SK-N-SH (cell line): ENCODE measurements around the gene METTL26. TPM values are rescaled to one million over a fixed set of nuclear protein-coding genes. Genes with fewer than 3 reads are reported as not detected.
A peak's percentile ranks its signal among the peaks of the same experiment; 100 is the strongest.

Experiments used
- CTCF ChIA-PET: fragments of 300-600, 350-600 bp; formaldehyde crosslinking; extraction: SDS; loops from one replicate; lab custom pipeline; 2021; lab: Yijun Ruan, JAX
- POLR2A ChIA-PET: fragments of 350-600 bp; sonication (Branson Sonifier 250); formaldehyde crosslinking; extraction: SDS; loops from one replicate; lab custom pipeline; 2020; ENCODE audit warnings: antibody characterized with exemption, inconsistent platforms; lab: Yijun Ruan, JAX
- DNase-seq: peaks from one replicate; pipeline ENCODE4 v3.0.0; 2012
- H2AFZ ChIP-seq: fragments of 200-600 bp; sonication (generic); 2 replicates; pipeline ENCODE4 v1.8.1; 2016; ENCODE audit warnings: antibody characterized with exemption, mild to moderate bottlenecking, low read depth
- H3F3A ChIP-seq: fragments of 200-600 bp; sonication (generic); replicated peaks from 2 replicates; pipeline ENCODE3; 2016; ENCODE audit warnings: antibody characterized with exemption, mild to moderate bottlenecking; ENCODE audit not compliant: insufficient read depth
- H3K27ac ChIP-seq, 2 experiments: fragments of 200-500 bp in 1 of 2; fragments of 200-600 bp in 1 of 2; sonication (Bioruptor generic) in 1 of 2; sonication (generic), shearing (Covaris generic) in 1 of 2; 2 replicates each; pipeline versions ENCODE4 v1.5.1 to v1.6.1; 2014 to 2016; ENCODE audit warnings: low read depth in 2 of 2, inconsistent platforms in 1 of 2, low read length in 1 of 2, mild to moderate bottlenecking in 1 of 2, mixed read lengths in 1 of 2
- H3K27me3 ChIP-seq: fragments of 200-600 bp; sonication (generic), shearing (Covaris generic); 2 replicates; pipeline ENCODE4 v1.6.1; 2016; ENCODE audit warnings: mixed run types; ENCODE audit not compliant: insufficient read depth
- H3K36me3 ChIP-seq, 2 experiments: fragments of 200-500 bp in 1 of 2; fragments of 200-600 bp in 1 of 2; sonication (Bioruptor generic) in 1 of 2; sonication (generic) in 1 of 2; replicated peaks in 1 of 2; 2 replicates each; pipeline versions ENCODE3 to v1.5.1; 2014 to 2016; ENCODE audit warnings: low read length in 1 of 2, mild to moderate bottlenecking in 1 of 2; ENCODE audit not compliant: insufficient read depth in 2 of 2, control insufficient read depth in 1 of 2
- H3K4me1 ChIP-seq, 2 experiments: fragments of 200-500 bp in 1 of 2; fragments of 200-600 bp in 1 of 2; sonication (Bioruptor generic) in 1 of 2; sonication (generic), shearing (Covaris generic) in 1 of 2; 2 replicates each; pipeline versions ENCODE4 v1.5.1 to v1.6.1; 2014 to 2016; ENCODE audit warnings: low read depth in 1 of 2, low read length in 1 of 2, mixed run types in 1 of 2; ENCODE audit not compliant: insufficient read depth in 2 of 2, control insufficient read depth in 1 of 2
- H3K4me2 ChIP-seq: fragments of 200-600 bp; sonication (generic), shearing (Covaris generic); 2 replicates; pipeline ENCODE4 v1.6.1; 2017; ENCODE audit warnings: mixed run types
- H3K4me3 ChIP-seq, 2 experiments: fragments of 200-500 bp in 1 of 2; fragments of 200-600 bp in 1 of 2; sonication (Bioruptor generic) in 1 of 2; sonication (generic), shearing (Covaris generic) in 1 of 2; 2 replicates each; pipeline versions ENCODE4 v1.5.1 to v1.8.1; 2014 to 2016; ENCODE audit warnings: low read depth in 2 of 2, inconsistent platforms in 1 of 2, low read length in 1 of 2, mild to moderate bottlenecking in 1 of 2, mixed read lengths in 1 of 2, moderate library complexity in 1 of 2
- H3K79me2 ChIP-seq: fragments of 200-600 bp; sonication (generic); 2 replicates; pipeline ENCODE4 v1.8.1; 2017; ENCODE audit warnings: mild to moderate bottlenecking; ENCODE audit not compliant: insufficient read depth
- H3K9ac ChIP-seq: fragments of 200-600 bp; sonication (generic); 2 replicates; pipeline ENCODE4 v1.6.1; 2017; ENCODE audit warnings: mixed run types
- H3K9me2 ChIP-seq: fragments of 200-600 bp; sonication (generic); 2 replicates; pipeline ENCODE4 v1.6.1; 2017; ENCODE audit warnings: mixed run types
- H3K9me3 ChIP-seq: fragments of 200-600 bp; sonication (generic); 2 replicates; pipeline ENCODE4 v1.6.1; 2017; ENCODE audit warnings: mixed run types, mild to moderate bottlenecking, moderate library complexity
- H4K20me1 ChIP-seq: fragments of 200-600 bp; sonication (generic); 2 replicates; pipeline ENCODE4 v1.6.1; 2017; ENCODE audit warnings: mild to moderate bottlenecking, mixed run types; ENCODE audit not compliant: insufficient read depth
- CHD2 ChIP-seq: fragments of 150-350 bp; IDR thresholded peaks from 2 replicates; pipeline ENCODE4 v1.6.1; 2018; ENCODE audit warnings: low read length; ENCODE audit not compliant: partially characterized antibody
- FOSL2 ChIP-seq: IDR thresholded peaks from 2 replicates; pipeline ENCODE4 v1.4.0; 2012; ENCODE audit warnings: low read depth, mild to moderate bottlenecking, moderate library complexity, borderline replicate concordance
- JUND ChIP-seq: IDR thresholded peaks from 2 replicates; pipeline ENCODE4 v1.4.0; 2012
- MAX ChIP-seq: IDR thresholded peaks from 2 replicates; pipeline ENCODE4 v1.4.0; 2012; ENCODE audit warnings: low read depth
- MXI1 ChIP-seq: IDR thresholded peaks from 2 replicates; pipeline ENCODE4 v1.6.1; 2012; ENCODE audit warnings: mild to moderate bottlenecking, low read depth, low read length, improper control_type of control experiment
- NRF1 ChIP-seq: IDR thresholded peaks from 2 replicates; pipeline ENCODE4 v1.6.1; 2012; ENCODE audit warnings: low read depth, mild to moderate bottlenecking, low read length
- PBX3 ChIP-seq: IDR thresholded peaks from 2 replicates; pipeline ENCODE4; 2012
- POLR2AphosphoS5 ChIP-seq: IDR thresholded peaks from 2 replicates; pipeline ENCODE4 v1.6.1; 2012; ENCODE audit warnings: low read depth, low read length
- RXRA ChIP-seq: IDR thresholded peaks from 2 replicates; pipeline ENCODE4 v1.4.0; 2012; ENCODE audit warnings: low read depth, mild to moderate bottlenecking, borderline replicate concordance
- SIN3A ChIP-seq: IDR thresholded peaks from 2 replicates; pipeline ENCODE4 v1.6.1; 2012; ENCODE audit warnings: low read depth, mild to moderate bottlenecking, low read length, moderate library complexity, borderline replicate concordance
- TAF1 ChIP-seq: IDR thresholded peaks from 2 replicates; pipeline ENCODE4 v1.6.1; 2012; ENCODE audit warnings: low read depth, mild to moderate bottlenecking, low read length, moderate library complexity, borderline replicate concordance
- TCF12 ChIP-seq: IDR thresholded peaks from 2 replicates; pipeline ENCODE4 v1.4.0; 2012
- TEAD4 ChIP-seq: IDR thresholded peaks from 2 replicates; pipeline ENCODE4 v1.4.0; 2012; ENCODE audit warnings: mild to moderate bottlenecking, borderline replicate concordance; ENCODE audit not compliant: insufficient read depth
- USF2 ChIP-seq: fragments of 150-350 bp; IDR thresholded peaks from 2 replicates; pipeline ENCODE4 v1.6.1; 2017; ENCODE audit warnings: antibody characterized with exemption, low read length, low read depth, borderline replicate concordance
- YY1 ChIP-seq: IDR thresholded peaks from 2 replicates; pipeline ENCODE4 v1.4.0; 2012; ENCODE audit warnings: low read depth, mild to moderate bottlenecking
- WGBS: methylation state at CpG from one replicate; pipeline ENCODE4 v1.1.6; 2017; ENCODE audit warnings: low lambda C conversion rate; 5-methylcytosine and 5-hydroxymethylcytosine counted together
- polyA plus RNA-seq, 3 experiments: library from polyadenylated mRNA; depleted of rRNA; stranded (reverse); fragments of >200 nt; gene quantifications; 2 replicates each; pipeline ENCODE4 v1.2.3, GENCODE V29; 2012
- TF ChIP-seq, protein P1 (sequence below): fragments of 150-350 bp; IDR thresholded peaks from 2 replicates; pipeline ENCODE4 v1.6.1; 2016; ENCODE audit warnings: mild to moderate bottlenecking, low read depth, low read length

METTL26 gene
- polyA plus RNA-seq, 1 of the 3 experiments (the other 2 are of a cell fraction): 167 TPM

DNA sequence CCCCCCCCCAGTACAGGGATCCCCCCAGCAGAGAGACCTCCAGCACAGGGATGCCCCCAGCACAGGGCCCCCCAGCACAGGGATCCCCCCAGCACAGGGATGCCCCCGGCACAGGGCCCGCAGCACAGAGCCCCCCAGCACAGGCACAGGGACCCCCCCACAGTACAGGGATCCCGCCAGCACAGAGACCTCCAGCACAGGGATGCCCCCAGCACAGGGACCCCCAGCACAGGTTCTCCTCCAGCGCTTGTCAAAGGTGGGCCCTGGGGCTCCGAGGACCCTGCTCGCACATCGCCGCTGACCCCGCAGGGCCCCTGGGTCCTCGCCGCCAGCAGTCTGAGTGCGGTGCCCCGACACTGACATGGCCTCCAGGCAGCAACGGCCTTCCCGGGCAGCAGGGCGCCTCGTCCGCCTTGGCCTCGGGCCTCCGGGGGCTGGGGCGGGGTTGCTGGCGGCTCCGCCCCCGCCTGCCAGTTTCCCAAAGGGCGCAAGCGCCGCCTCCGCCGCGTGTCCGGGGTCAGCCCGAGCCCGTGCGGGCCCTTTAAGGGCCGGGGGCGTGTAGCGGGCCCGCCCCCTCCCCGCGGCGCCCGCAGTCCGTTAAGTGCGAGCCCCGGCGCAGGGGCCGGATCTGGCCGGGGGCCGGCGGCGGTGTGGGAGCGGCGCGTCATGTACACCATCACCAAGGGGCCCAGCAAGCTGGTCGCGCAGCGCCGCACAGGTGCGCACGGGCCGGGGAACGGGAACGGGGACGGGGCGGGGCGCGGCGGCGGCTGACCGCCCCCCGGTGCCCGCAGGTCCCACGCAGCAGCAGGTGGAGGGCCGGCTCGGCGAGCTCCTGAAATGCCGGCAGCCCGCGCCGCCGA is 5.5 kb upstream of the METTL26 start, which contains the start of gene MCRIP2:
Gene MCRIP2 (plus strand): TSS at position 503 of the 863 bp plus-strand sequence. CDS start 164 bp downstream, at position 667.
- Histone ChIP-seq H3K9me2 (no peaks in the 10 kb centered on the region), H3K36me3 (no peaks in the 10 kb centered on the region), H3K4me1 (peaks cover 6 to 32% of the 10 kb centered on the region in 2 experiments; a peak in 2 of 4 replicates), H3F3A (peaks cover 13% of the 10 kb centered on the region), H3K27ac (peak within 1 kb of the TSS in 1 of 2 experiments; percentile 83; a peak in 1 of 4 replicates), H3K79me2 (peaks cover 11% of the 10 kb centered on the region; the same call in 1 of the 2 replicates), H3K4me3 (peak within 1 kb of the TSS; percentile 73 to 76), H3K27me3 (no peaks in the 10 kb centered on the region), H3K9me3 (no peaks in the 10 kb centered on the region), H4K20me1 (no peaks in the 10 kb centered on the region), H3K4me2 (peak within 1 kb of the TSS; percentile 86), H2AFZ (peak within 1 kb of the TSS; percentile 82), H3K9ac (peak within 1 kb of the TSS; percentile 83)
- TF ChIP-seq JUND (no peak), USF2 (no peak), MAX (peak; percentile 81; the same call in 1 of the 2 replicates), TAF1 (peak; percentile 67), PBX3 (no peak), NRF1 (peak; percentile 60), YY1 (peak; percentile 66; the same call in 1 of the 2 replicates), SIN3A (peak; percentile 67; the same call in 1 of the 2 replicates), MXI1 (peak; percentile 64), TCF12 (no peak), POLR2AphosphoS5 (peak; percentile 88)
- DNase-seq: peak; percentile 93
- CTCF ChIA-PET: interaction anchor here (0.6 to 1.0 kb wide), 3 partner anchors 15 to 39 kb away, joined by 3 read pairs; partner anchors contain the start of gene STUB1
- 0% methylated on average over 20 of the region's 81 CpGs for WGBS
- POLR2A ChIA-PET: interaction anchor here (1.0 to 1.9 kb wide), 2 partner anchors 11 to 38 kb away, joined by 4 read pairs; no protein-coding TSS in a partner anchor

DNA sequence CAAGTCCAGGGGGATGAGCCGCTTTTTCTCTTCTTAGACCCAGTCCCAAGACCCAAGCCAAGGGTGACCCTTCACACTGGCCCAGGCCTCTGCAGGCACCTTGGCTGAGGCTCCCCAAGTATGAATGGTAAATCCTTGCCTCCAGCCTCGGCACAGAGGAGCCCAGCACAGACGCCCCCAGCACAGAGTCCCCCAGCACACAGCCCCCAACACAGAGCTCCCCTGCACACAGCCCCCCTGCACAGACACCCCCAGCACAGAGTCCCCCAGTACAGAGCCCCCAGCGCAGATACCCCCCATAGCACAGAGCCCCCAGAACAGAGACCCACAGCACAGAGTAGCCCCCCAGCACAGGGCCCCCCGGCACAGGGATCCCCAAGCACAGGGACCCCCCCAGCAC is 4.5 kb upstream of the METTL26 start:
- CTCF ChIA-PET: no interaction called here

More for the DNA sequence above, 4.5 kb upstream of the METTL26 start:
- Histone ChIP-seq H3K4me2 (peak overlapping the region; percentile 86), H4K20me1 (no peaks in the 10 kb centered on the region; the same call in 1 of the 2 replicates), H3K9me3 (no peaks in the 10 kb centered on the region), H3K9ac (peak overlapping the region; percentile 83; the same call in 1 of the 2 replicates), H3K27ac (no peak overlapping the region; a peak in 1 of 4 replicates)
- no peak for DNase-seq
- POLR2A ChIA-PET: no interaction called here
- WGBS: 100% methylated on average over 3 of the region's 5 CpGs
- TF ChIP-seq RXRA (no peak), FOSL2 (no peak), CHD2 (no peak), TCF12 (no peak), TEAD4 (no peak)
- TF ChIP-seq, protein P1, sequence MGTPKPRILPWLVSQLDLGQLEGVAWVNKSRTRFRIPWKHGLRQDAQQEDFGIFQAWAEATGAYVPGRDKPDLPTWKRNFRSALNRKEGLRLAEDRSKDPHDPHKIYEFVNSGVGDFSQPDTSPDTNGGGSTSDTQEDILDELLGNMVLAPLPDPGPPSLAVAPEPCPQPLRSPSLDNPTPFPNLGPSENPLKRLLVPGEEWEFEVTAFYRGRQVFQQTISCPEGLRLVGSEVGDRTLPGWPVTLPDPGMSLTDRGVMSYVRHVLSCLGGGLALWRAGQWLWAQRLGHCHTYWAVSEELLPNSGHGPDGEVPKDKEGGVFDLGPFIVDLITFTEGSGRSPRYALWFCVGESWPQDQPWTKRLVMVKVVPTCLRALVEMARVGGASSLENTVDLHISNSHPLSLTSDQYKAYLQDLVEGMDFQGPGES: no peak
- TF ChIP-seq, all 33 proteins: peak for 0
- Histone ChIP-seq H3K4me1 (peaks cover 6 to 32% of the 10 kb centered on the region in 2 experiments; a peak in 2 of 4 replicates), H3K79me2 (peaks cover 15% of the 10 kb centered on the region; the same call in 1 of the 2 replicates), H3F3A (peaks cover 13% of the 10 kb centered on the region), H3K27me3 (no peaks in the 10 kb centered on the region), H3K36me3 (no peaks in the 10 kb centered on the region), H3K4me3 (peak overlapping the region in 1 of 2 experiments; percentile 76; a peak in 1 of 4 replicates), H2AFZ (no peak overlapping the region), H3K9me2 (no peaks in the 10 kb centered on the region)
